GM12873 (cell line): ENCODE data around the gene KLF7.

Experiments used
- TF ChIP-seq, protein P1 (sequence below): IDR thresholded peaks from 2 replicates; pipeline ENCODE4 v1.5.1; 2012; ENCODE audit warnings: low read depth, mild to moderate bottlenecking, moderate library complexity, low read length, control low read depth; ENCODE audit not compliant: insufficient read depth; ENCODE audit errors: missing control alignments

Gene KLF7

DNA sequence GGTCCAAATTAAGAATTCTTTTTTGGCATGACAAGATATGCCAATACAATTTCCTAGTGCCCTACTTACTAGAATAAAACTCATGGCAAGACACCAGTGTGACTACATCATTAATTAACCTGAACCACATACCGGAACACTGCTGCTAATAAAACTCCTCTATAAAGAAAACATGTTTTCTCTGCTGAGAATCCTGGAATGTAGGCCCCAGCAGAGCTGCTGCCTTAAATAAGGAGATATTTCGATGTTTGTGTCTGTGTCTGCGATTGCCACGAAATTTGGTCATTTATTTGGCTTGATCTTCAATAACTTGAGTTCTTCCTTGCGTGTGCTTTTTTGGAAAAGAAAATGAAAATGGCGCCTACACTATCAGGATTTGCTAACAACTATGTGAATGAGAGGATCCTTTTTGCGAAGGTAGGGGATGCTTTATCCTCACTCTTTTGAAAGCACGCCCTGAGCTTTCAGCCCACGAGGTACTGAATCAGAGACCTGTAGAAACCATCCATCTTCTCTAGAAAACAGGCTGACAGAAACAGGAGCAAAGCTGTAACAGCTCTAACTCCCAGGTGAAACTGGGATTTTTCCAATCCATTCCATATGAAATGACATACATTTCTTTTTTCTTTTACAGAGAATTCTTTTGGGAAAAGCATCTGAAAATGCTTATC lies 27.0 kb downstream of the KLF7 start:
- TF ChIP-seq, protein P1, sequence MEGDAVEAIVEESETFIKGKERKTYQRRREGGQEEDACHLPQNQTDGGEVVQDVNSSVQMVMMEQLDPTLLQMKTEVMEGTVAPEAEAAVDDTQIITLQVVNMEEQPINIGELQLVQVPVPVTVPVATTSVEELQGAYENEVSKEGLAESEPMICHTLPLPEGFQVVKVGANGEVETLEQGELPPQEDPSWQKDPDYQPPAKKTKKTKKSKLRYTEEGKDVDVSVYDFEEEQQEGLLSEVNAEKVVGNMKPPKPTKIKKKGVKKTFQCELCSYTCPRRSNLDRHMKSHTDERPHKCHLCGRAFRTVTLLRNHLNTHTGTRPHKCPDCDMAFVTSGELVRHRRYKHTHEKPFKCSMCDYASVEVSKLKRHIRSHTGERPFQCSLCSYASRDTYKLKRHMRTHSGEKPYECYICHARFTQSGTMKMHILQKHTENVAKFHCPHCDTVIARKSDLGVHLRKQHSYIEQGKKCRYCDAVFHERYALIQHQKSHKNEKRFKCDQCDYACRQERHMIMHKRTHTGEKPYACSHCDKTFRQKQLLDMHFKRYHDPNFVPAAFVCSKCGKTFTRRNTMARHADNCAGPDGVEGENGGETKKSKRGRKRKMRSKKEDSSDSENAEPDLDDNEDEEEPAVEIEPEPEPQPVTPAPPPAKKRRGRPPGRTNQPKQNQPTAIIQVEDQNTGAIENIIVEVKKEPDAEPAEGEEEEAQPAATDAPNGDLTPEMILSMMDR, result no peak

DNA sequence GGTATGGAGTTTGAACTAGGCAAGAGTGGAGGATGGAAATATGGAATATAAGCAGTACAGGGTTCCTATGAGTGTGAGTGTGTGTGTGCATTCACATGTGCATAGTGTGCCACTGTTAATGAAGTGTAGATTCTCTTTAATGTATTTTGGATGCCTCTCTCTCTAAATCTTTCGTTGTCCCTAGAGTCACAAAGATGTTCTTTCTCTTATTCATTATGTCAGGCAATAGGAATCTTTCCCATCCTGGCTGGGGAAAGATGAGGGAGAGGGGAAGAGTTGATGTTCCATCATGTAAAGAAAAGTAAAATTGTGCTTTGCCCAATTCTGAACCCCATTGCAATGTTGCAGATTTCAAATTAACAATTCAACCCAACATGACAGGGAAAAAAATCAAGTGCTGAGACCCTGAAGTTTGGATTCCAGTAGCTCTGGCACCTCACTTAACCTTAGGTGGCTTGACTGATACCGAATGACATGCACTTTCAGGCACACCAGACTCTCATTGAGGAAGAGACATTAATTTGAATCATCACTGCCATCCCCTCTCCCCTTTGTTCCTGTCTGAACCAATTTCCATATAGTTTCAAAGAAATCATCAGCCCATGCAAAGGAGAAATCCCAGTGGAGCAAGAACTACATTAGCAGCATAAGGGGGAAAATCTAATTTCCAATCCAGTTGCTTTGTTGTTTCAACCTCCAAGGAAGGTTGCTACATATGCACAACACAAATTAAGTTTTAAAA lies 28.0 kb downstream of the KLF7 start:
- TF ChIP-seq, protein P1, result no peak

DNA sequence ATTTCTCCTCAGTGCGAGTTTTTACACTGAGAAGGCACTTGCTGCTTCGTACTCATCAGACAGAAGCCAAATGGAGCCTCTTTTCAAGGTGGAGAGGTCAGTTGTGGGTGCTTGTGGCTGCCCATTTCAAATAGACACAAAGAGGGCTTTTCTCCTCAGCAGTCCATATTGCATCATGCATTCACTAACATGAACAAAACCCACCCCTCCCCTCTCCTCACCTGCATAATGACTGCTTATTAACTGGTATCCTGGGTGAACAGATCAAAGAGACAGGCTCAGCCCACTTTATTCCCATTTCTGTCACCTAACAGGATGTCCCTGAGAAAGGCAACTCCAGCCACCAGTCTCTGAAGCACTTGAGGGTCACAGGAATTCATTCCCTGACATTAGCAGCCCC lies 28.9 kb downstream of the KLF7 start:
- TF ChIP-seq, protein P1, result no peak

DNA sequence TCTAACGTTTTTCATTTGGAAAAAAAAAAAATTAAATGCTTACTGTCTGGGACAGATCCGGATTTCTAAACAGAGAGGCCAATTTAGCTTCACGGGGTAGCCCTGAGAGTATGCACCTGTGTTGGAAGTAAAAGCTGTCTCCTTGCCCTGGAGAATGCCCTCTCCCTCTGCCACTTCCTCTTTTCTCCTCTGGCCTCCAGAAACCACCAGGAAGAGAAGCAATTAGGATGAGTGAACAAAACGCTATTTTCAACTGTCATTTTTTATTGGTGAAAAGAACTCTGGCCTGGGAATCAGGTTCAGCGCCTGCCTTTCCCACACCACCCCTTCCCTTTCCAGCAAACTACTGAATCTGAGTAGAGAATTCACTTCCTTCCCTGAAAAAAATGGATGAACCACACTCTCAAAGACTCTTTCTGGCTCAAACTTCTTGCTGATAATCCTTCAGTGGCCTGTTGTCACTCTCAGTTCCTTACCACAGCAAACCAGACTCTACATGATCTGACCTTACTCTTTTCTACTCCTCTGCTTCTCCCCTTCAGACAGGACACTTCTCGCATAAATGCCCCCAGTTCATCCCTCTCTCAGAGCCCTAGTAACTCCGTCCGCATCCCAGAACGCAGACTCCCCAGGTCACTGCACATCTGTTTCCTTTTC lies 29.8 kb downstream of the KLF7 start:
- TF ChIP-seq, protein P1, result no peak

DNA sequence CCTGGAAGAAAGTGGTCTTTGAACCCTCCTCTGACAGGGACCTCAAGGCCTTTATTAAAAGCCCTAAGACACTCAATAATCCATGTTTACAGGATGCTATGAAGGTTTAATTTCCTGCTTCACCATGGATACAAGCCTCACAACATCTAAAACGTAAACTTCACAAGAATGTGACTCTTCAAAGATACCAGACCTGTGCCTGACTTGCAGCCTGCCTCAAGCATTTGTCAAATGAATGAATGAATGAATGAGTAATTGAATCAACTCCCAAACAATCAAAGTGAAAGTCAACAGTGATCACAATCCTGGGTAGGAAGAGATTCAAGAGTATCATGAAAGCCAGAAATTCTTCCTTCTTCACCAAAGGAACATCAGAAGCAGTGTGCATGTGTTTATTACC lies 30.4 kb downstream of the KLF7 start:
- TF ChIP-seq, protein P1, result no peak

DNA sequence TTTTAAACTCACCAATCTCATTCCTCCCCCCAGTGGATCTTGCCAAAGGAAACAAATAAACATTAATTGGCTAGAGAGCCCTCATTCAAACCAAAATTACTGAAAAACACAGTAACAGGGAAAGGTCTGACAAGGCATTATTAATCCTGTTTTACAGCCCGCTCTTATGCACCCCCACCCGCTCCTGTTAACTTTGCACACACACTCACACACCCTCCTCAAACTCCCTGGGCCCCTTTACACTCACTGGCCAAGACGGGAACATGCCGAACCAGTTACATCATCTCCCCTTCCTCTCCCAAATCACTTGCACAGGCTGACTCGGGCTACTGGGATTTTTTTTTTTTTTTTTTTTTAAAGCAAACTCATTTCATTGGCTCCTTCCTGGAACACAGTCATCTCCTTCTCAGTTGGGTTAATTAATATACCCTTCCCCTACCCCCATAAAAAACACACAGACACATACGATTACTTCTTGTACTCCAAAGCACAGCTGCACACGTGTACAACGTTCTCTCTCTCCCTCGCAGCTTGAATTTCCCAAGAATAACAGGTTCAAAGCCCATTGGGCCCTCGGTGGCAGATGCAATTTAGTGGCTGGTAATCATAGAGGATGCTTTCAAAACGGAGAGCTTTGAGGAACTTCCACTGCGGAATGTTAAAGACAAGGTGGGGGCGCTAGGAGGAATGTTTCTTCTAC lies 31.8 kb downstream of the KLF7 start:
- TF ChIP-seq, protein P1, result no peak

DNA sequence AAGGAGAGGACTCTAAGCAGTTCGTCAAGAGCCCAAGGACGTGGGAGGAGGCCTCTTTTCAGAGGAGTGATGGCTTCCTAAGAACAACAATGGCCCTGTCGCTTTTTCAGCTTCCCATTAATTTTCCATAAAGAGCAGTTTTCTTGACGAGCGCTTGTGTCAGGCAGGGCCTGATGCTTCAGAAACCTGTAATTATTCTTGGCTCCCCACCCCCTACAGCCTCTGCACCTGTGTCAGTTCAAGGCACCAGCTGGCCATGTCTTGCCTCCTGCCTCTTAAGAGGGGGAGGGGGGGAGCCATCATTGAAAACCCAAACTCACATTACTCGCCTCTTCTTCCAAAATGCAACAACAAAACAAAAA lies 32.3 kb downstream of the KLF7 start:
- TF ChIP-seq, protein P1, result no peak
